Upper lobe of right lung (tissue), 1 donor: ENCODE measurements around the gene KIRREL2. TPM values are rescaled to one million over a fixed set of nuclear protein-coding genes. Genes with fewer than 3 reads are reported as not detected.

ENCODE experiments used
- ATAC-seq: fragments of 200-7000 bp; cut with Tn5 transposase; one replicate; pipeline ENCODE4 v1.9.1; 2020; ENCODE audit warnings: mild to moderate bottlenecking, moderate library complexity
- DNase-seq: peaks from one replicate; pipeline ENCODE4 v3.0.0-alpha.2; 2020
- H3K27ac ChIP-seq: fragments of 200-600 bp; one replicate; pipeline ENCODE4 v1.8.0; 2022
- H3K27me3 ChIP-seq: fragments of 200-600 bp; one replicate; pipeline ENCODE4 v1.8.0; 2022; ENCODE audit warnings: mild to moderate bottlenecking
- H3K36me3 ChIP-seq: fragments of 200-600 bp; one replicate; pipeline ENCODE4 v1.8.0; 2022
- H3K4me1 ChIP-seq: fragments of 200-600 bp; one replicate; pipeline ENCODE4 v1.8.0; 2022
- H3K4me3 ChIP-seq: fragments of 200-600 bp; one replicate; pipeline ENCODE4 v1.8.0; 2022; ENCODE audit warnings: mild to moderate bottlenecking
- H3K9me3 ChIP-seq: fragments of 200-600 bp; one replicate; pipeline ENCODE4 v1.8.0; 2022
- intact Hi-C: fragments of 100-400 bp; cut with DNase I; formaldehyde crosslinking; loops from one replicate; pipeline ENCODE4 v1.11.0; 2022
- total RNA-seq: library from RNA; stranded (reverse); fragmentation: NEBNext Ultra II Directional; extraction: Animal tissue kit (Norgen Biotek cat#: 25700); gene quantifications from one replicate; pipeline ENCODE4 v1.2.1, GENCODE V29; 2021
- TF ChIP-seq, protein P1 (sequence below): fragments of 200-600 bp; IDR thresholded peaks from one replicate; pipeline ENCODE4 v1.8.0; 2022; ENCODE audit warnings: antibody characterized with exemption
- donor health status: DM: no; HTN: yes; CAD: no; lungs with severe emphysema.

KIRREL2 gene
- total RNA-seq, 1 donor from 2014 or later: not detected

DNA sequence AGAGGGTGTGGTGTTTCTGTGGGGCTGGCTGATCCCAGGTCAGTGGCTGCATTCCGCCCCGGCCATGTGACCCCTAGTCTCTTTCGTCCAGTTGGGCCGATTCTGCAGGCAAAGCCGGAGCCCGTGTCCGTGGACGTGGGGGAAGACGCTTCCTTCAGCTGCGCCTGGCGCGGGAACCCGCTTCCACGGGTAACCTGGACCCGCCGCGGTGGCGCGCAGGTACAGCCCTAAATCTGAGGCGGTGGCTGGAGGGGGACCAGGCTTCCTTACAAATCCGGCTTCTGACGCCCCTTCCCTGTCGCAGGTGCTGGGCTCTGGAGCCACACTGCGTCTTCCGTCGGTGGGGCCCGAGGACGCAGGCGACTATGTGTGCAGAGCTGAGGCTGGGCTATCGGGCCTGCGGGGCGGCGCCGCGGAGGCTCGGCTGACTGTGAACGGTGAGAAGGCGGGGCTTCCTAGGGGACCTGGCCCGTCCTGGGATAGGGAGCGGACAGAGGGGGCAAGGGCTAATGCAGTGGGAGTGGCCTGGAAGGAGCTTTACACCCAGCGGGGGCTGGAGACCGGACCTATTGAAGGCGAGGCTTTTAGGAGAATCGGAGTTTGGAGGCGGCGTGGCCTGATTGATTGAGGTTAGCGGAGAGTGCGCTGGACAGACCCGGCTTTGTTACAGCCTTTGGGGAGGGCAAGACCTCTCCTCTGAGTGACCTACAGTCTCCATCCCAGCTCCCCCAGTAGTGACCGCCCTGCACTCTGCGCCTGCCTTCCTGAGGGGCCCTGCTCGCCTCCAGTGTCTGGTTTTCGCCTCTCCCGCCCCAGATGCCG is 4.3 kb downstream of the KIRREL2 start:
- Histone ChIP-seq H3K27ac (no peak overlapping the region), H3K9me3 (no peaks in the 10 kb centered on the region), H3K27me3 (peaks cover 66% of the 10 kb centered on the region), H3K36me3 (no peaks in the 10 kb centered on the region), H3K4me3 (no peak overlapping the region), H3K4me1 (peaks cover 11% of the 10 kb centered on the region)
- intact Hi-C loops: no loop called here
- DNase-seq: no peak
- TF ChIP-seq, protein P1, sequence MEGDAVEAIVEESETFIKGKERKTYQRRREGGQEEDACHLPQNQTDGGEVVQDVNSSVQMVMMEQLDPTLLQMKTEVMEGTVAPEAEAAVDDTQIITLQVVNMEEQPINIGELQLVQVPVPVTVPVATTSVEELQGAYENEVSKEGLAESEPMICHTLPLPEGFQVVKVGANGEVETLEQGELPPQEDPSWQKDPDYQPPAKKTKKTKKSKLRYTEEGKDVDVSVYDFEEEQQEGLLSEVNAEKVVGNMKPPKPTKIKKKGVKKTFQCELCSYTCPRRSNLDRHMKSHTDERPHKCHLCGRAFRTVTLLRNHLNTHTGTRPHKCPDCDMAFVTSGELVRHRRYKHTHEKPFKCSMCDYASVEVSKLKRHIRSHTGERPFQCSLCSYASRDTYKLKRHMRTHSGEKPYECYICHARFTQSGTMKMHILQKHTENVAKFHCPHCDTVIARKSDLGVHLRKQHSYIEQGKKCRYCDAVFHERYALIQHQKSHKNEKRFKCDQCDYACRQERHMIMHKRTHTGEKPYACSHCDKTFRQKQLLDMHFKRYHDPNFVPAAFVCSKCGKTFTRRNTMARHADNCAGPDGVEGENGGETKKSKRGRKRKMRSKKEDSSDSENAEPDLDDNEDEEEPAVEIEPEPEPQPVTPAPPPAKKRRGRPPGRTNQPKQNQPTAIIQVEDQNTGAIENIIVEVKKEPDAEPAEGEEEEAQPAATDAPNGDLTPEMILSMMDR: no peak
- peak; percentile 46 for ATAC-seq

DNA sequence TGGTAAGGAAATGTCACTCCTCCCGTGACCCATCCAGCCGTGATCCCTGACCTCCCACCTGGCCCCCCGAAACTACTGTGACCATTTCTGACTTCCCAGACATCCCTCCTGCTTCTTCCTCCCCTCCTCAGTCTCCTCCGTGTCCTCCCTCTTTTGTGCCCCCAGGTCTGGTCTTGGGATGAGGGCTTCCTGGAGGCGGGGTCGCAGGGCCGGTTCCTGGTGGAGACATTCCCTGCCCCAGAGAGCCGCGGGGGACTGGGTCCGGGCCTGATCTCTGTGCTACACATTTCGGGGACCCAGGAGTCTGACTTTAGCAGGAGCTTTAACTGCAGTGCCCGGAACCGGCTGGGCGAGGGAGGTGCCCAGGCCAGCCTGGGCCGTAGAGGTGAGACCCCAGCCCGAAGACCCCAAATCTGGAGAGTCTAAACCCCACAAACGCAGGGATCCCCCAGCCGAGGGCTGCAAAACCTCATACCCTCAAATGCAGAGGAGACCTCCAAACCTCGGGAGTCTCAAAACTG is 5.0 kb downstream of the KIRREL2 start:
- peaks cover 59% of the 10 kb centered on the region for H3K27me3 ChIP-seq
- H3K9me3 ChIP-seq: no peaks in the 10 kb centered on the region
- H3K4me1 ChIP-seq: peaks cover 5% of the 10 kb centered on the region
- DNase-seq: no peak
- H3K4me3 ChIP-seq: no peak overlapping the region
- no peak overlapping the region for H3K27ac ChIP-seq
- intact Hi-C loops: no loop called here
- no peak for ATAC-seq
- H3K36me3 ChIP-seq: no peaks in the 10 kb centered on the region
- TF ChIP-seq, protein P1: no peak

DNA sequence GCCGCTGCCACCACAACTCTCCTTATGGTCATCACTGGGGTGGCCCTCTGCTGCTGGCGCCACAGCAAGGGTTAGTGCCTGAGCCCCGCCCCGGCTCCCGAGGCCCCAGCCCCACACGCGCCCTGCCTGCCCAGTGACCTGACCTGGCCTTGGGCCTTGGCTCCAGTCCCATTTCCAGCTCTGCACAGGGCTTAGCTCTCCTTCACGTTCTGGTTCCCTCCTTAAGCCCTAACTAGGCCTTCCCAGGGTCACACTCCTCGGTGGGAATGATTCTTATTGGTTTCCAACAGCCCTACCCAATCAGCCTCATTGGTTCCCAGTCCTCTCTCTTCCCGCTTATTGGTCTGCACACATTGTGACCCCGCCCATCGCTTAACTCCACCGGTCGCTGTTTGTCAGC is 5.8 kb downstream of the KIRREL2 start:
- H3K4me3 ChIP-seq: no peak overlapping the region
- peaks cover 51% of the 10 kb centered on the region for H3K27me3 ChIP-seq
- no peak overlapping the region for H3K27ac ChIP-seq
- TF ChIP-seq, protein P1: no peak
- DNase-seq: no peak
- H3K36me3 ChIP-seq: no peaks in the 10 kb centered on the region
- ATAC-seq: no peak
- intact Hi-C loops: no loop called here
- no peaks in the 10 kb centered on the region for H3K9me3 ChIP-seq
- no peaks in the 10 kb centered on the region for H3K4me1 ChIP-seq

DNA sequence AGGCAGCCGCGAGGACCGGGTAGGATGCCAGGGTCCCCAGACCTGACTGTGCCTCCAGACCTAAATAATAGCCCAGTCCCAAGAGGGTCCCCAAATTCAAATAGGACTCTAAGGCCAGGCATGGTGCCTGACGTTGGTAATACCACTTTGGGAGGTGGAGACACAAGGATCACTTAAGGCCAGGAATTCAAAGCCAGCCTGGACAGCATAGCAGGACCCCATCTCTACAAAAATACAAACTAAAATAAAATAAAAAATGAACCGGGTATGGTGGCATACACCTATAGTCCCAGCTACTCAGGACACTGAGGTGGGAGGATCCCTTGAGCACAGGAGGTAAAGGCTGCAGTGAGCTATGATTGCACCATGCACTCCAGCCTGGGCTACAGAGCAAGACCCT is 6.3 kb downstream of the KIRREL2 start:
- ATAC-seq (no peak), DNase-seq (no peak)

DNA sequence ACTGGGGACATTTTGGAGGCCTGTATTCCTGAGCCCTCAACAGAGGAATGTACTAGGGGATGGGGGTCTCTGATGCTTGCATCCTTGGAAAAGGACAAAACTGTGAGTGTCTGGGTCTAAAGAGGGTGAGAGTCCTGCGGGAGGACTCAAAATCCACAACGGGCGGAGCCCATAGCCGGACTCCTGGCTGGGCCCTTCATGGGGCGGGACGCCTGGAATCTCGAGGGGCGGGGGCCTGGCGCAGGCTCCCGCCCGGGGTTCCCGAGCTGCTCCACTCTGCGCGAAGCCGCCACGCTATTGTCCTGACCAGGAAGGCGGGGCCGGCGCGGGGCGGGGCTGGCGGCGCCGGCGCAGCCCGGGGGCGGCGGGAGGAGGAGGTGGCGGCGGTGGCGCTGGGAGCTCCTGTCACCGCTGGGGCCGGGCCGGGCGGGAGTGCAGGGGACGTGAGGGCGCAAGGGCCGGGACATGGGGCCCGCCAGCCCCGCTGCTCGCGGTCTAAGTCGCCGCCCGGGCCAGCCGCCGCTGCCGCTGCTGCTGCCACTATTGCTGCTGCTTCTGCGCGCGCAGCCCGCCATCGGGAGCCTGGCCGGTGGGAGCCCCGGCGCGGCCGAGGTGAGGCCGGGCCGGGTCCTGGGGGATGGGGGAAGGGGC is 11.6 kb downstream of the KIRREL2 start, which contains the start of gene APLP1:
Gene APLP1 (plus strand): TSS at position 403 of the 651 bp plus-strand sequence. CDS start 63 bp downstream, at position 466.
- ATAC-seq: peak; percentile 91
- Histone ChIP-seq H3K27ac (no peak within 1 kb of the TSS), H3K27me3 (peaks cover 28% of the 10 kb centered on the region)

More for the DNA sequence above, 6.3 kb downstream of the KIRREL2 start:
- TF ChIP-seq, protein P1: no peak
- Histone ChIP-seq H3K36me3 (no peaks in the 10 kb centered on the region), H3K27me3 (peaks cover 46% of the 10 kb centered on the region), H3K4me1 (no peaks in the 10 kb centered on the region), H3K27ac (no peak overlapping the region), H3K9me3 (no peaks in the 10 kb centered on the region), H3K4me3 (no peak overlapping the region)
- intact Hi-C loops: no loop called here

More for the DNA sequence above, 11.6 kb downstream of the KIRREL2 start, which contains the start of gene APLP1:
- Histone ChIP-seq H3K4me1 (peaks cover 15% of the 10 kb centered on the region), H3K4me3 (peak within 1 kb of the TSS; percentile 48), H3K36me3 (no peaks in the 10 kb centered on the region), H3K9me3 (no peaks in the 10 kb centered on the region)
- TF ChIP-seq, protein P1: no peak
- intact Hi-C loops: no loop called here
- DNase-seq: peak; percentile 86
